HepG2 (cell line): ENCODE results near the gene SPECC1L. TPM values are rescaled to one million over a fixed set of nuclear protein-coding genes. Genes with fewer than 3 reads are reported as not detected.

Experiments used
- ATF5 ChIP-seq: sonication (generic); formaldehyde crosslinking; IDR thresholded peaks from 2 replicates; pipeline ENCODE4 v1.4.0; 2020; ENCODE audit warnings: mild to moderate bottlenecking, low read depth, missing genetic modification reagents
- BCL3 ChIP-seq: sonication (generic); formaldehyde crosslinking; IDR thresholded peaks from 2 replicates; pipeline ENCODE4 v1.5.1; 2020; ENCODE audit warnings: mild to moderate bottlenecking, missing genetic modification reagents, moderate library complexity
- CCDC6 ChIP-seq: sonication (generic); formaldehyde crosslinking; IDR thresholded peaks from 2 replicates; pipeline ENCODE4 v1.8.1; 2022; ENCODE audit warnings: mild to moderate bottlenecking, missing genetic modification reagents, moderate library complexity
- DRAP1 ChIP-seq: IDR thresholded peaks from 2 replicates; pipeline ENCODE4 v1.6.1; 2016; ENCODE audit warnings: missing genetic modification reagents, missing compliant biosample characterization
- FOXO1 ChIP-seq: sonication (generic); formaldehyde crosslinking; IDR thresholded peaks from 2 replicates; pipeline ENCODE4 v1.4.0; 2020; ENCODE audit warnings: missing genetic modification reagents
- HMG20A ChIP-seq: IDR thresholded peaks from 2 replicates; pipeline ENCODE4 v1.6.1; 2016; ENCODE audit warnings: borderline replicate concordance
- JUNB ChIP-seq: sonication (generic); formaldehyde crosslinking; IDR thresholded peaks from 2 replicates; pipeline ENCODE4 v1.8.0; 2022; ENCODE audit warnings: missing genetic modification reagents, mild to moderate bottlenecking, borderline replicate concordance
- MEF2D ChIP-seq: sonication (generic); formaldehyde crosslinking; IDR thresholded peaks from 2 replicates; pipeline ENCODE4 v1.5.1; 2020; ENCODE audit warnings: mild to moderate bottlenecking, missing genetic modification reagents
- PITX1 ChIP-seq: sonication (generic); formaldehyde crosslinking; IDR thresholded peaks from 2 replicates; pipeline ENCODE4 v1.5.1; 2020; ENCODE audit warnings: mild to moderate bottlenecking, missing genetic modification reagents
- RARA ChIP-seq: IDR thresholded peaks from 2 replicates; pipeline ENCODE4 v1.6.1; 2016; ENCODE audit warnings: missing genetic modification reagents, missing compliant biosample characterization
- SMARCC2 ChIP-seq: fragments of 450-650 bp; IDR thresholded peaks from 2 replicates; pipeline ENCODE4 v1.6.1; 2017; ENCODE audit warnings: antibody characterized with exemption, mild to moderate bottlenecking
- SOX13 ChIP-seq, 3 experiments: fragments of 450-650 bp in 1 of 3; sonication (generic) in 1 of 3; formaldehyde crosslinking in 1 of 3; IDR thresholded peaks in 2 of 3; conservative IDR thresholded peaks in 1 of 3; 2 replicates each; pipeline versions ENCODE4 v1.5.0 to v1.6.1; 2016 to 2020; ENCODE audit warnings: antibody characterized with exemption in 1 of 3, mild to moderate bottlenecking in 1 of 3, missing compliant biosample characterization in 1 of 3, missing genetic modification reagents in 1 of 3, moderate library complexity in 1 of 3
- TRIM24 ChIP-seq: sonication (generic); formaldehyde crosslinking; IDR thresholded peaks from 2 replicates; pipeline ENCODE4 v1.8.0; 2022; ENCODE audit warnings: mild to moderate bottlenecking, missing genetic modification reagents
- ZBTB25 ChIP-seq: IDR thresholded peaks from 2 replicates; pipeline ENCODE4 v1.6.1; 2018; ENCODE audit warnings: missing genetic modification reagents
- ZC3H4 ChIP-seq: sonication (generic); formaldehyde crosslinking; IDR thresholded peaks from 2 replicates; pipeline ENCODE4 v1.4.0; 2020; ENCODE audit warnings: missing genetic modification reagents, borderline replicate concordance
- ZNF274 ChIP-seq: sonication (generic); formaldehyde crosslinking; IDR thresholded peaks from 2 replicates; pipeline ENCODE4 v1.5.1; 2020; ENCODE audit warnings: mild to moderate bottlenecking, missing genetic modification reagents
- ZNF275 ChIP-seq: sonication (generic); formaldehyde crosslinking; IDR thresholded peaks from 2 replicates; pipeline ENCODE4 v1.8.0; 2022; ENCODE audit warnings: missing genetic modification reagents, mild to moderate bottlenecking, inconsistent platforms, borderline replicate concordance
- ZNF451 ChIP-seq: sonication (generic); formaldehyde crosslinking; IDR thresholded peaks from 2 replicates; pipeline ENCODE4 v1.5.0; 2020; ENCODE audit warnings: mild to moderate bottlenecking, missing genetic modification reagents
- ZNF563 ChIP-seq: sonication (generic); formaldehyde crosslinking; IDR thresholded peaks from 2 replicates; pipeline ENCODE4 v1.8.0; 2022; ENCODE audit warnings: mild to moderate bottlenecking, moderate library complexity, missing genetic modification reagents
- ZNF614 ChIP-seq: IDR thresholded peaks from 2 replicates; pipeline ENCODE4 v1.6.1; 2018; ENCODE audit warnings: missing biosample characterization, missing genetic modification reagents, inconsistent platforms, borderline replicate concordance
- ZNF703 ChIP-seq: sonication (generic); formaldehyde crosslinking; IDR thresholded peaks from 2 replicates; pipeline ENCODE4 v1.5.1; 2020; ENCODE audit warnings: missing genetic modification reagents, mild to moderate bottlenecking, moderate library complexity, borderline replicate concordance
- ZNF704 ChIP-seq: sonication (generic); formaldehyde crosslinking; IDR thresholded peaks from 2 replicates; pipeline ENCODE4 v1.8.1; 2023; ENCODE audit warnings: mild to moderate bottlenecking, inconsistent platforms, moderate library complexity, missing genetic modification reagents, borderline replicate concordance
- polyA plus RNA-seq, 8 experiments: library from polyadenylated mRNA; depleted of rRNA in 3 of 8; stranded (reverse) in 7 of 8; unstranded in 1 of 8; fragments of >200 nt; fragmentation: Illumina TruSeq in 4 of 8; extraction: Trizol in 4 of 8; gene quantifications; 2 replicates each; pipeline versions ENCODE4 v1.2.1 to v1.2.3, GENCODE V29; 2011 to 2016; ENCODE audit warnings: low read depth in 4 of 8, missing spikeins in 1 of 8, mixed read lengths in 1 of 8; ENCODE audit not compliant: insufficient read depth in 1 of 8
- total RNA-seq, 5 experiments: library from RNA; depleted of rRNA; stranded (reverse); fragments of >200 nt; fragmentation: Illumina TruSeq; extraction: Trizol; gene quantifications; 2 replicates each; pipeline ENCODE4 v1.2.3, GENCODE V29; 2016; ENCODE audit warnings: low read depth in 1 of 5

Gene SPECC1L
- total and polyA plus RNA-seq, 2 of the 13 experiments (the other 11 are each of a cell fraction or from before 2014, with no cell fraction given), result 14.1 to 30.3 TPM

GRCh38 chr22:24270556-24271385 is at the start of gene SPECC1L (continued):
- TF ChIP-seq ZNF704 (CRISPR knock-in tag), result peak; percentile 94; the same call in 1 of the 2 replicates
- no peak for TF ChIP-seq ZBTB25 (CRISPR knock-in tag)
- no peak for TF ChIP-seq SMARCC2
- peak; percentile 6; the same call in 1 of the 2 replicates for TF ChIP-seq PITX1
- no peak for TF ChIP-seq TRIM24 (CRISPR knock-in tag)
- 0 out of 2 replicates have a peak, but pooled peaks have one; percentile 72 for TF ChIP-seq ZNF703 (CRISPR knock-in tag)
- 0 out of 2 replicates have a peak, but pooled peaks have one; percentile 21 for TF ChIP-seq DRAP1 (CRISPR knock-in tag)
- peak; percentile 15; the same call in 1 of the 2 replicates for TF ChIP-seq RARA
- TF ChIP-seq ATF5, result no peak; the same call in 1 of the 2 replicates
- no peak; the same call in 1 of the 2 replicates for TF ChIP-seq ZC3H4 (CRISPR knock-in tag)
- peak; percentile 76; the same call in 1 of the 2 replicates for TF ChIP-seq ZNF451 (CRISPR knock-in tag)
- peak; percentile 83; the same call in 1 of the 2 replicates for TF ChIP-seq ZNF614 (CRISPR knock-in tag)
- TF ChIP-seq JUNB (CRISPR knock-in tag), result no peak
- peak; percentile 50; the same call in 1 of the 2 replicates for TF ChIP-seq MEF2D (CRISPR knock-in tag)
- no peak; the same call in none of the 2 replicates for TF ChIP-seq ZNF563 (CRISPR knock-in tag)
- TF ChIP-seq ZNF274 (CRISPR knock-in tag), result peak; percentile 57
- TF ChIP-seq CCDC6 (CRISPR knock-in tag), result 0 out of 2 replicates have a peak, but pooled peaks have one; percentile 39
- TF ChIP-seq SOX13 (IDR thresholded peaks at IDR 0.05), result no peak
- peak in 1 of 2 experiments; percentile 3; a peak in 1 of 4 replicates for TF ChIP-seq SOX13 (CRISPR knock-in tag; conservative IDR thresholded peaks at IDR 0.05 in 1 of 2, IDR thresholded peaks at IDR 0.05 in 1 of 2)
- TF ChIP-seq HMG20A (CRISPR knock-in tag), result no peak; the same call in 1 of the 2 replicates
- TF ChIP-seq FOXO1, result no peak
- TF ChIP-seq BCL3, result peak; percentile 73; the same call in 1 of the 2 replicates
- TF ChIP-seq ZNF275 (CRISPR knock-in tag), result no peak
